CD4-positive, alpha-beta memory T cell (primary cell): ENCODE measurements around the gene PAQR3. TPM values are rescaled to one million over a fixed set of nuclear protein-coding genes. Genes with fewer than 3 reads are reported as not detected.

Experiments
- CTCF ChIA-PET: fragments of 350-600 bp; sonication (Branson Sonifier 250); formaldehyde crosslinking; loops from one replicate; lab custom pipeline; 2021; ENCODE audit warnings: inconsistent platforms; ENCODE audit not compliant: partially characterized antibody; lab: Charles Lee
- POLR2A ChIA-PET: fragments of 350-600 bp; sonication (Branson Sonifier 250); formaldehyde crosslinking; loops from one replicate; lab custom pipeline; 2021; ENCODE audit not compliant: partially characterized antibody; lab: Charles Lee
- DNase-seq, 5 donors: peaks; one replicate each; pipeline versions ENCODE4 v3.0.0 to v3.0.0-alpha.2; 2020 to 2022; ENCODE audit warnings: mixed read lengths in 1 of 5
- H3K27ac ChIP-seq: one replicate; pipeline ENCODE4 v1.7.0; 2013; ENCODE audit warnings: low read depth, low read length
- H3K27me3 ChIP-seq: 2 replicates; pipeline ENCODE4 v1.7.0; 2013; ENCODE audit warnings: mild to moderate bottlenecking, low read length, moderate library complexity; ENCODE audit not compliant: insufficient read depth
- H3K36me3 ChIP-seq: 2 replicates; pipeline ENCODE4 v1.7.0; 2013; ENCODE audit warnings: mild to moderate bottlenecking, low read length, moderate library complexity; ENCODE audit not compliant: insufficient read depth
- H3K4me1 ChIP-seq: 2 replicates; pipeline ENCODE4 v1.7.0; 2013; ENCODE audit warnings: mild to moderate bottlenecking, low read length, moderate library complexity; ENCODE audit not compliant: insufficient read depth
- H3K4me3 ChIP-seq, 2 donors: one replicate each; pipeline ENCODE4 v1.7.0; 2013; ENCODE audit warnings: low read length in 2 of 2, mild to moderate bottlenecking in 1 of 2
- H3K9me3 ChIP-seq, 2 donors: one replicate each; pipeline ENCODE4 v1.7.0; 2013; ENCODE audit warnings: low read length in 2 of 2, control low read depth in 1 of 2; ENCODE audit not compliant: control insufficient read depth in 1 of 2
- H3K27ac Mint-ChIP-seq, 7 donors: one replicate each; pipeline ENCODE4 v1.8.0; 2020 to 2021; ENCODE audit warnings: mixed read lengths in 7 of 7, mild to moderate bottlenecking in 6 of 7, inconsistent platforms in 3 of 7, moderate library complexity in 3 of 7
- H3K27me3 Mint-ChIP-seq, 2 donors: one replicate each; pipeline ENCODE4 v1.8.0; 2020 to 2021; ENCODE audit warnings: mixed read lengths in 2 of 2
- H3K36me3 Mint-ChIP-seq, 2 donors: one replicate each; pipeline ENCODE4 v1.8.0; 2020 to 2021; ENCODE audit warnings: mixed read lengths in 2 of 2, inconsistent platforms in 1 of 2, mild to moderate bottlenecking in 1 of 2
- H3K4me1 Mint-ChIP-seq, 4 donors: one replicate each; pipeline ENCODE4 v1.8.0; 2020 to 2021; ENCODE audit warnings: mixed read lengths in 4 of 4, mild to moderate bottlenecking in 1 of 4
- H3K4me3 Mint-ChIP-seq, 8 donors: one replicate each; pipeline ENCODE4 v1.8.0; 2020 to 2021; ENCODE audit warnings: mixed read lengths in 8 of 8, mild to moderate bottlenecking in 7 of 8, moderate library complexity in 6 of 8, inconsistent platforms in 3 of 8
- H3K9me3 Mint-ChIP-seq, 8 donors: one replicate each; pipeline ENCODE4 v1.8.0; 2020 to 2021; ENCODE audit warnings: mixed read lengths in 8 of 8, mild to moderate bottlenecking in 5 of 8, inconsistent platforms in 3 of 8, moderate library complexity in 1 of 8
- intact Hi-C: fragments of 100-400 bp; cut with micrococcal nuclease; formaldehyde crosslinking; loops from one replicate; pipeline ENCODE4 v1.15.1; 2023
- polyA plus RNA-seq, 2 donors: library from polyadenylated mRNA; unstranded; fragments of 300-500 nt; fragmentation: Illumina TruSeq; gene quantifications; one replicate each; pipeline ENCODE4 v1.2.3, GENCODE V29; 2021
- total RNA-seq, 2 experiments: library from RNA; stranded (reverse); gene quantifications; one replicate each; pipeline ENCODE4 v1.2.3, GENCODE V29; 2021

Gene PAQR3
- total and polyA plus RNA-seq, 4 experiments from 2014 or later = 7.1 to 12.1 (median 9.0) TPM

DNA sequence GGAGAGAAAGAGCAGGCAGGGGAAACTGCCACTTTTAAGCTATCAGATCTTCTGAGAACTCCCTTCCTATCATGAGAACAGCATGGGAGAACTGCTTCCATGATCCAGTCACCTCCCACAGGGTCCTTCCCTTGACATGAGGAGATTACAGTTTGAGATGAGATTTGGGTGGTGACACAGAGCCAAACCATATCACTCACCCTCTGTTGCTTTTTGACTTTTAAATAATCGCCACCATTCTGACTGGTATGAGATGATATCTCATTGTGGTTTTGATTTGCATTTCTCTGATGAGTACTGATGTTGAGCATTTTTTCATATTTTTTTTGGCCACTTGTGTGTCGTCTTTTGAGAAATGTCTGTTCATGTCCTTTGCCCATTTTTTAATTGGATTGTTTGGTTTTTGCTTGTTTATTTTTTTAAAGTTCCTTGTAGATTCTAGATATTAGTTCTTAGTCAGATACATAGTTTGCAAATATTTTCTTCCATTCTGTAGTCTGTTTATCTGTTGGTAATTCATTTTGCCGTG lies 6.5 kb upstream of the PAQR3 start:
- Mint-ChIP-seq H3K4me1 (peaks cover 0 to 4% (median 3%) of the 10 kb centered on the region in 4 donors), H3K27me3 (peaks cover 37 to 56% of the 10 kb centered on the region in 2 donors), H3K4me3 (no peak overlapping the region), H3K36me3 (no peaks in the 10 kb centered on the region), H3K9me3 (peaks cover 0 to 2% (median 0%) of the 10 kb centered on the region in 8 donors), H3K27ac (no peak overlapping the region)
- no peak overlapping the region for H3K4me3 ChIP-seq
- no peak overlapping the region for H3K27ac ChIP-seq
- intact Hi-C loops = no loop called here
- ChIA-PET CTCF (no interaction called here), POLR2A (no interaction called here)
- DNase-seq = no peak
- H3K27me3 ChIP-seq = no peaks in the 10 kb centered on the region
- no peaks in the 10 kb centered on the region for H3K9me3 ChIP-seq
- H3K36me3 ChIP-seq = no peaks in the 10 kb centered on the region
- no peaks in the 10 kb centered on the region for H3K4me1 ChIP-seq

DNA sequence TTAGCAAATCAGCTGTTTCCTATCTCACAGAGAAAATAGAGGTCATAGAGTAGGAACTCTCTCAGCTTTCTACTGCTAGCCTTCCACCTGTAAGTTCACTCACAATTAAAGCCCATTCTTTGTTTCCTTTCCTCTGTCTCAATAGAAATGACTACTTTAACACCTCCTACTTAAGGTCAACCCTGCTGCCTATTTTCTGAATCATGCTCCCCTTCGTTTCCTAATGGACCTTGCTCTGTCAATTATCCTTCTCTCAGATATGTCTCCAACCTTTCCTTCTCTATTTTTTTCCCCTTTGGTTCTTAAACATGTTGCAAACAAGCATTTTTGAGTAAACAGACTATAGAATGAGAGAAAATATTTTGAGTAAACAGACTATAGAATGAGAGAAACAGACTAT lies 5.1 kb upstream of the PAQR3 start:
- H3K9me3 Mint-ChIP-seq = peaks cover 0 to 2% (median 0%) of the 10 kb centered on the region in 8 donors
- Histone ChIP-seq H3K9me3 (no peaks in the 10 kb centered on the region), H3K36me3 (no peaks in the 10 kb centered on the region), H3K27ac (no peak overlapping the region), H3K27me3 (no peaks in the 10 kb centered on the region), H3K4me1 (peaks cover 8% of the 10 kb centered on the region), H3K4me3 (no peak overlapping the region)
- H3K4me1 Mint-ChIP-seq = peaks cover 5 to 11% (median 7%) of the 10 kb centered on the region in 4 donors
- peak overlapping the region in 1 of 8 donors; percentile 12 for H3K4me3 Mint-ChIP-seq
- no peaks in the 10 kb centered on the region for H3K36me3 Mint-ChIP-seq
- no peak for DNase-seq
- H3K27ac Mint-ChIP-seq = no peak overlapping the region
- intact Hi-C loops = no loop called here
- ChIA-PET CTCF (no interaction called here), POLR2A (no interaction called here)
- H3K27me3 Mint-ChIP-seq = peaks cover 37 to 53% of the 10 kb centered on the region in 2 donors

DNA sequence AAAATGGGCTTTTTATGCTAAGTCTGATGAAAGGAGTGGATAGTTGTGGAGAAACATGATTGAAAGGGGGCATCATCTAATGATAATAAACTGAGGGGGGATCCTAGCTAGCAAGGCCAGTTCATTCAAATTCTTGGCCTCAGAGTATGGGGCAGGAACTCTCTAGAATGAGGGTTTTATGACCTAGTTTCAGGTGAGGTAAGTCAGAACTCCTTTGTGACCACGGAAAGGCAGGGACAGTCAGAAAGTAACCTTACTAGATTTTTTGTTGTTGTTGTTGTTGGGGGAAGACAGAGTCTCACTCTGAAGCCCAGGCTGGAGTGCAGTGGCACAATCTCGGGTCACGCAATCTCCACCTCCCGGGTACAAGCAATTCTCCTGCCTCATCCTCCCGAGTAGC lies 1.5 kb upstream of the PAQR3 start:
- Mint-ChIP-seq H3K9me3 (peaks cover 0 to 1% (median 0%) of the 10 kb centered on the region in 8 donors), H3K36me3 (peaks cover 0 to 6% of the 10 kb centered on the region in 2 donors), H3K27ac (no peak overlapping the region), H3K4me3 (peak overlapping the region in 2 of 8 donors; percentile 48 to 49), H3K27me3 (peaks cover 17 to 27% of the 10 kb centered on the region in 2 donors), H3K4me1 (peaks cover 22 to 36% (median 29%) of the 10 kb centered on the region in 4 donors)
- ChIA-PET POLR2A (no interaction called here), CTCF (interaction anchor here (4.1 kb wide), 1 partner anchor 11 kb away, joined by 47 read pairs; no protein-coding TSS in a partner anchor)
- Histone ChIP-seq H3K4me3 (no peak overlapping the region), H3K27me3 (no peaks in the 10 kb centered on the region), H3K36me3 (no peaks in the 10 kb centered on the region), H3K9me3 (no peaks in the 10 kb centered on the region), H3K27ac (no peak overlapping the region), H3K4me1 (peaks cover 32% of the 10 kb centered on the region)
- no peak for DNase-seq
- intact Hi-C loops = no loop called here

DNA sequence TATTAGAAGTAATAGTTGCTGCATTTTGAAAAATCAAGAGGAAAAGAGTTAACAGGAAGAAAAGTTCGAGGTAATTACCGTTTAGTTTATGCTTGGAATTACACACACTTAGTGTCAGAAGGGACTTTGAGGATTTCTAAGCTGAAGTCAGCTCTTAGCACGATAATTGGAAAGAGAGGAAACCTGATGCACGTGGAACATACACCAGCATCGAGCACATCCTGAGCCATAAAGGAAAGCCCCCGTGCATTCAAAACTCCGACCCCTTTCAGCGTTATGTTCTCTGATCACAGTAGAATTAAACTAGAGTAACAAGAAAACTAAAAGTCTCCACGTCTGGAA lies 400 bp upstream of the PAQR3 start:
- intact Hi-C loops = loop anchor here (1.0 to 10.0 kb wide), 5 partner anchors 13 to 1263 kb away; no protein-coding TSS in a partner anchor
- DNase-seq = no peak
- Mint-ChIP-seq H3K36me3 (peaks cover 0 to 6% of the 10 kb centered on the region in 2 donors), H3K4me1 (peaks cover 24 to 42% (median 34%) of the 10 kb centered on the region in 4 donors), H3K27me3 (peaks cover 11 to 18% of the 10 kb centered on the region in 2 donors), H3K9me3 (peaks cover 0 to 1% (median 0%) of the 10 kb centered on the region in 8 donors), H3K4me3 (peak overlapping the region; percentile 75 to 90 (median 85)), H3K27ac (peak overlapping the region; percentile 54 to 82 (median 72))
- Histone ChIP-seq H3K27me3 (no peaks in the 10 kb centered on the region), H3K9me3 (no peaks in the 10 kb centered on the region), H3K36me3 (no peaks in the 10 kb centered on the region), H3K27ac (peak overlapping the region; percentile 75), H3K4me1 (peaks cover 36% of the 10 kb centered on the region), H3K4me3 (peak overlapping the region; percentile 10 to 74)
- POLR2A ChIA-PET = interaction anchor here (0.7 to 1.2 kb wide), 5 partner anchors 8 to 1243 kb away, joined by 3 to 4 read pairs (median 3); partner anchors contain the start of gene BMP2K
- CTCF ChIA-PET = interaction anchor here (0.6 to 4.1 kb wide), 3 partner anchors 10 to 1263 kb away, joined by 3 to 47 read pairs (median 4); no protein-coding TSS in a partner anchor

DNA sequence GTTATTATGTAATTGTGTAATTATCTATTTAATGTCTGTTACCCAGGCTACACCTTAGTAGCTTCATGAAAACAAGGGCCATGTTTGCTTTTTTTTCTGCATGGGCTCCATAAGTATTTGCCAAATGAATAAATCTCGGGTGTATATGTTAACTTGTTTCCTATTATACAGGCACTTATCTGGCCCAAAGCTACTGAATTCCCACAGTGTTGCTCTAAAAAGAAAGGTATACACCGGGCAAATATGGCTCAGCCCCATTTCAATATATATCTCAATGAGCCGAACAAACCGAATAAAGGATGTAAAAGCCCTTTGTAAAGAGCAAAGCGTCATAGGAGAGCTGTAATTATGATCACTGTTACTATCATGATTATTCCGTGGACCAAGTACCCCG lies 767 bp downstream of the PAQR3 start:
- peak overlapping the region; percentile 74 to 75 for H3K4me3 ChIP-seq
- Mint-ChIP-seq H3K4me3 (peak overlapping the region; percentile 95 to 100 (median 98)), H3K4me1 (peaks cover 25 to 46% (median 35%) of the 10 kb centered on the region in 4 donors), H3K36me3 (peaks cover 0 to 6% of the 10 kb centered on the region in 2 donors), H3K27ac (peak overlapping the region; percentile 90 to 99 (median 97)), H3K27me3 (peaks cover 5 to 11% of the 10 kb centered on the region in 2 donors), H3K9me3 (no peaks in the 10 kb centered on the region)
- POLR2A ChIA-PET = interaction anchor here (0.7 to 1.2 kb wide), 7 partner anchors 9 to 1257 kb away, joined by 3 to 4 read pairs (median 3); partner anchors contain the start of gene BMP2K
- intact Hi-C loops = loop anchor here (5.0 to 10.0 kb wide), 3 partner anchors 281 to 1264 kb away; no protein-coding TSS in a partner anchor
- H3K4me1 ChIP-seq = peaks cover 36% of the 10 kb centered on the region
- H3K27me3 ChIP-seq = no peaks in the 10 kb centered on the region
- peak in 2 of 5 donors; percentile 5 to 12 for DNase-seq
- no peaks in the 10 kb centered on the region for H3K36me3 ChIP-seq
- CTCF ChIA-PET = interaction anchor here (4.1 kb wide), 1 partner anchor 14 kb away, joined by 47 read pairs; no protein-coding TSS in a partner anchor
- peak overlapping the region; percentile 75 for H3K27ac ChIP-seq
- H3K9me3 ChIP-seq = no peaks in the 10 kb centered on the region

DNA sequence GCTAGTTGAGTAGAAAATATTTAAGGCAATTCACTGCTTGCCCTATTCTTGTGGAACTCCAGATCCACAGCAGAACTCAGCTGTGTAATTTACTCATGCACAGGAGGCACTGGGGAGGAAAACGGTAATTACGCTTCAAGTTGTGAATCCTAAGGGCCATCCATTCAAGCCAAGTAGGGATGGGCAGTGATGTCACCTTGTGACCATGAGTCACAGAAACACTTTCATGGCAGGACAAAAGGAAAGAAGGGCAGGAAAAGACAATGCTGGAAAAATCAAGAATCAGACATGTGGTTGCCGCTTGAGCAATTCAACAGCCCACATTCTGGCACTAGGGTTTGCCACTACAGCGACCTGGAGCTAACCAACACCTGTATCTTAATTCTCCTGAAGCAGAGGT lies 1.4 kb downstream of the PAQR3 start:
- Mint-ChIP-seq H3K9me3 (no peaks in the 10 kb centered on the region), H3K27ac (peak overlapping the region in 5 of 7 donors; percentile 54 to 90 (median 67)), H3K4me1 (peaks cover 28 to 46% (median 36%) of the 10 kb centered on the region in 4 donors), H3K36me3 (peaks cover 0 to 9% of the 10 kb centered on the region in 2 donors), H3K27me3 (peaks cover under 1 to 7% of the 10 kb centered on the region in 2 donors), H3K4me3 (peak overlapping the region in 7 of 8 donors; percentile 33 to 99 (median 65))
- DNase-seq = no peak
- Histone ChIP-seq H3K36me3 (no peaks in the 10 kb centered on the region), H3K27me3 (no peaks in the 10 kb centered on the region), H3K9me3 (no peaks in the 10 kb centered on the region), H3K4me3 (no peak overlapping the region), H3K4me1 (peaks cover 36% of the 10 kb centered on the region), H3K27ac (no peak overlapping the region)
- ChIA-PET POLR2A (no interaction called here), CTCF (interaction anchor here (4.1 kb wide), 1 partner anchor 14 kb away, joined by 47 read pairs; no protein-coding TSS in a partner anchor)
- intact Hi-C loops = loop anchor here (5.0 to 10.0 kb wide), 3 partner anchors 281 to 1264 kb away; no protein-coding TSS in a partner anchor

DNA sequence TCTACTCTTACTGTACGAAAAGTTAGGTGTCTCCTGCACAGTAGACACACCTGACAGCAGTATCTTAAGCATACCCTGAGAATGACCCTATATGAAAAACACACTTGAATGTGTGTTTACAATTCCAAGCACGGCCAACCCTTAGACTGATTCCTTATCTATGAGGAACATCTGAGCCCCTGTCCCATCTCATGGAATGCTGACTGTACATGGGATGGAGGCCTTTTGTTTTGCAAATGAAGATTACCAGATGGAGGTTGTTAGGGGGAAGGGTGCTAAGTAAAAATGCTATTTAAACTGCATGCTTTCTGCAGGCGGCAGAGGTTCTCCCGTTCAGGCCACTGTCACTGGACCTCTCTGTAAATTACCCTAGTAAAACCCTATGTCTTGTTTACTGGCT lies 2.2 kb downstream of the PAQR3 start:
- Mint-ChIP-seq H3K27ac (peak overlapping the region in 3 of 7 donors; percentile 8 to 73 (median 37)), H3K27me3 (peaks cover 0 to 2% of the 10 kb centered on the region in 2 donors)

More for the DNA sequence above, 2.2 kb downstream of the PAQR3 start:
- H3K9me3 Mint-ChIP-seq = no peaks in the 10 kb centered on the region
- no peaks in the 10 kb centered on the region for H3K36me3 ChIP-seq
- peaks cover 28 to 46% (median 37%) of the 10 kb centered on the region in 4 donors for H3K4me1 Mint-ChIP-seq
- intact Hi-C loops = loop anchor here (5.0 to 10.0 kb wide), 3 partner anchors 280 to 1265 kb away; no protein-coding TSS in a partner anchor
- DNase-seq = no peak
- H3K4me1 ChIP-seq = peaks cover 36% of the 10 kb centered on the region
- peak overlapping the region in 2 of 8 donors; percentile 10 to 14 for H3K4me3 Mint-ChIP-seq
- H3K27me3 ChIP-seq = no peaks in the 10 kb centered on the region
- no peak overlapping the region for H3K27ac ChIP-seq
- no peaks in the 10 kb centered on the region for H3K9me3 ChIP-seq
- ChIA-PET POLR2A (no interaction called here), CTCF (interaction anchor here (4.1 kb wide), 1 partner anchor 15 kb away, joined by 47 read pairs; no protein-coding TSS in a partner anchor)
- no peak overlapping the region for H3K4me3 ChIP-seq
- H3K36me3 Mint-ChIP-seq = peaks cover 4 to 13% of the 10 kb centered on the region in 2 donors
